ENCODE measurements around the gene POLR2C.

DNA sequence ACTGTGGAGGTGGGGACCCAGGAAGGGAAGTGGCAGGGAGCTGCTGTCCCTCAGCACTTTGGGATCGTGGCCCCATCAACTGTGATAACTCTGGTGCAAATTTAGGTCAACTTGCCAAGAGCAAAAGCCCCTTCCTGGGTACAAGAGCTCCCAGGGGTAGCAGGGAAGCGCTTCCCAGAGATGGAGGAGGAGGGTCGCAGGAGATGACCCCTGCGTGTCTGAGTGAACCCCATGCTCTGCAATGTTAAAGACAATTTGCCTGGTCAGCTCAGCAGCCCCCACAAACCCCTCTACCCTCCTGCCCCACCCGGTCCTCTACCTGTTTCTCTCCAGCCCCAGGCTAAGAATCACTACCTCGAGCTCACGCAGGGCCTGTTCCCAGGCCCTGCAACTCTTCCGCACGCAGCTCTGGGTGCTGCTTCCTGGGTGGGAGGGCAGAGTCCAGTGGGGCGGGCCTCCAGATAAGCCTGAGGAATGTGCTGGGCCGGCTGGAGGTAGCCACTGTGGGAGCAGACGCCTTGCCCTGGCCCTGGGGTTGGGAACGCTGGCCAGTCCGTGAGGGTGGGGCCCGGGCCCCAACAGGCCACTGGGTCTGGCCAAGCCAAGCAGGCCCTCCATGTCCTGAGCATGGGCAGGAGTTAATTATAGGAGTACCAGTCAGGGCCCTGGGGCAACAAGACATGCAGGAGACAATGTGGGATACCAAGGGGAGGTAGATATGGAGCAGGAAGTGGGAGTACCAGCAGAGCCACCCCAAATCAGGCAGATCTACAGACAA, 17.7 kb downstream of the POLR2C start:
- no peak for TF ChIP-seq EZH2phosphoT487 (IDR thresholded peaks at IDR 0.05; ENCODE audit: unreplicated experiment)
- TF ChIP-seq POLR2AphosphoS5 (IDR thresholded peaks at IDR 0.05; ENCODE audit: low read depth), result no peak
- TF ChIP-seq, protein P1, sequence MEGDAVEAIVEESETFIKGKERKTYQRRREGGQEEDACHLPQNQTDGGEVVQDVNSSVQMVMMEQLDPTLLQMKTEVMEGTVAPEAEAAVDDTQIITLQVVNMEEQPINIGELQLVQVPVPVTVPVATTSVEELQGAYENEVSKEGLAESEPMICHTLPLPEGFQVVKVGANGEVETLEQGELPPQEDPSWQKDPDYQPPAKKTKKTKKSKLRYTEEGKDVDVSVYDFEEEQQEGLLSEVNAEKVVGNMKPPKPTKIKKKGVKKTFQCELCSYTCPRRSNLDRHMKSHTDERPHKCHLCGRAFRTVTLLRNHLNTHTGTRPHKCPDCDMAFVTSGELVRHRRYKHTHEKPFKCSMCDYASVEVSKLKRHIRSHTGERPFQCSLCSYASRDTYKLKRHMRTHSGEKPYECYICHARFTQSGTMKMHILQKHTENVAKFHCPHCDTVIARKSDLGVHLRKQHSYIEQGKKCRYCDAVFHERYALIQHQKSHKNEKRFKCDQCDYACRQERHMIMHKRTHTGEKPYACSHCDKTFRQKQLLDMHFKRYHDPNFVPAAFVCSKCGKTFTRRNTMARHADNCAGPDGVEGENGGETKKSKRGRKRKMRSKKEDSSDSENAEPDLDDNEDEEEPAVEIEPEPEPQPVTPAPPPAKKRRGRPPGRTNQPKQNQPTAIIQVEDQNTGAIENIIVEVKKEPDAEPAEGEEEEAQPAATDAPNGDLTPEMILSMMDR (conservative IDR thresholded peaks at IDR 0.05; ENCODE audit: low read depth in 2 of 2), result no peak
- TF ChIP-seq JUNB (IDR thresholded peaks at IDR 0.05; ENCODE audit: unreplicated experiment), result no peak
- TF ChIP-seq, protein P2, sequence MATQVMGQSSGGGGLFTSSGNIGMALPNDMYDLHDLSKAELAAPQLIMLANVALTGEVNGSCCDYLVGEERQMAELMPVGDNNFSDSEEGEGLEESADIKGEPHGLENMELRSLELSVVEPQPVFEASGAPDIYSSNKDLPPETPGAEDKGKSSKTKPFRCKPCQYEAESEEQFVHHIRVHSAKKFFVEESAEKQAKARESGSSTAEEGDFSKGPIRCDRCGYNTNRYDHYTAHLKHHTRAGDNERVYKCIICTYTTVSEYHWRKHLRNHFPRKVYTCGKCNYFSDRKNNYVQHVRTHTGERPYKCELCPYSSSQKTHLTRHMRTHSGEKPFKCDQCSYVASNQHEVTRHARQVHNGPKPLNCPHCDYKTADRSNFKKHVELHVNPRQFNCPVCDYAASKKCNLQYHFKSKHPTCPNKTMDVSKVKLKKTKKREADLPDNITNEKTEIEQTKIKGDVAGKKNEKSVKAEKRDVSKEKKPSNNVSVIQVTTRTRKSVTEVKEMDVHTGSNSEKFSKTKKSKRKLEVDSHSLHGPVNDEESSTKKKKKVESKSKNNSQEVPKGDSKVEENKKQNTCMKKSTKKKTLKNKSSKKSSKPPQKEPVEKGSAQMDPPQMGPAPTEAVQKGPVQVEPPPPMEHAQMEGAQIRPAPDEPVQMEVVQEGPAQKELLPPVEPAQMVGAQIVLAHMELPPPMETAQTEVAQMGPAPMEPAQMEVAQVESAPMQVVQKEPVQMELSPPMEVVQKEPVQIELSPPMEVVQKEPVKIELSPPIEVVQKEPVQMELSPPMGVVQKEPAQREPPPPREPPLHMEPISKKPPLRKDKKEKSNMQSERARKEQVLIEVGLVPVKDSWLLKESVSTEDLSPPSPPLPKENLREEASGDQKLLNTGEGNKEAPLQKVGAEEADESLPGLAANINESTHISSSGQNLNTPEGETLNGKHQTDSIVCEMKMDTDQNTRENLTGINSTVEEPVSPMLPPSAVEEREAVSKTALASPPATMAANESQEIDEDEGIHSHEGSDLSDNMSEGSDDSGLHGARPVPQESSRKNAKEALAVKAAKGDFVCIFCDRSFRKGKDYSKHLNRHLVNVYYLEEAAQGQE (IDR thresholded peaks at IDR 0.05; ENCODE audit: unreplicated experiment), result no peak
- TF ChIP-seq EZH2 (IDR thresholded peaks at IDR 0.05; ENCODE audit: low read depth, unreplicated experiment), result no peak
- TF ChIP-seq ZNF114 (CRISPR knock-in tag; IDR thresholded peaks at IDR 0.05), result no peak

Data from GM23338 (cell line).